NCI-H345 (cell line): ENCODE results near the gene TCF3.

Experiments
- DNase-seq: peaks from one replicate; lab custom pipeline; 2025; lab: John Stamatoyannopoulos, UW

The TCF3 gene

GRCh38 chr19:1630012-1630411, 22.4 kb downstream of the TCF3 start:
- no peak for DNase-seq

GRCh38 chr19:1629256-1629808, 23.1 kb downstream of the TCF3 start:
- DNase-seq = no peak

- no peak for DNase-seq
These were observed 25.2 kb downstream of the TCF3 start for GRCh38 chr19:1627194-1627593.

- no peak for DNase-seq
These were observed 25.9 kb downstream of the TCF3 start for GRCh38 chr19:1626417-1627010.

GRCh38 chr19:1624458-1624857, 28.0 kb downstream of the TCF3 start:
- peak; percentile 21 for DNase-seq

- DNase-seq = no peak
These were observed 29.9 kb downstream of the TCF3 start for GRCh38 chr19:1622541-1622940.

- no peak for DNase-seq
These were observed 30.4 kb downstream of the TCF3 start for GRCh38 chr19:1622007-1622406.

GRCh38 chr19:1621574-1621973, 30.8 kb downstream of the TCF3 start:
- no peak for DNase-seq

- no peak for DNase-seq
These were observed 31.4 kb downstream of the TCF3 start for GRCh38 chr19:1621021-1621420.

- DNase-seq = no peak
These were observed 31.9 kb downstream of the TCF3 start for GRCh38 chr19:1620502-1620901.

- DNase-seq = no peak
These were observed 32.7 kb downstream of the TCF3 start for GRCh38 chr19:1619703-1620102.

- DNase-seq = no peak
These were observed 33.3 kb downstream of the TCF3 start for GRCh38 chr19:1619094-1619439.

- no peak for DNase-seq
These were observed 34.0 kb downstream of the TCF3 start for GRCh38 chr19:1618157-1619093.

GRCh38 chr19:1616875-1617274, 35.5 kb downstream of the TCF3 start:
- no peak for DNase-seq

- DNase-seq = no peak
These were observed 36.0 kb downstream of the TCF3 start for GRCh38 chr19:1616396-1616795.

- DNase-seq = no peak
These were observed 37.2 kb downstream of the TCF3 start for GRCh38 chr19:1615156-1615765.

GRCh38 chr19:1613808-1614570, 38.4 kb downstream of the TCF3 start:
- DNase-seq = no peak

- DNase-seq = no peak
These were observed 39.3 kb downstream of the TCF3 start for GRCh38 chr19:1613146-1613545.

GRCh38 chr19:1612114-1613086, 40.0 kb downstream of the TCF3 start:
- no peak for DNase-seq

GRCh38 chr19:1611353-1611752, 41.1 kb downstream of the TCF3 start:
- DNase-seq = no peak

GRCh38 chr19:1610579-1610978, 41.8 kb downstream of the TCF3 start:
- DNase-seq = no peak
